GM12891 (cell line): ENCODE results near the gene DYNC2H1.

Experiments used
- DNase-seq: peaks from one replicate; pipeline ENCODE4 v3.0.0; 2011; ENCODE audit warnings: low spot score; ENCODE audit not compliant: insufficient read length
- FAIRE-seq: peaks from 2 replicates; lab custom pipeline; 2011; peaks lifted over from hg19 to GRCh38; lab: Jason Lieb, UNC
- PAX5 ChIP-seq: IDR thresholded peaks from 2 replicates; pipeline ENCODE4 v1.6.1; 2011; ENCODE audit warnings: low read length, moderate library complexity, mild to moderate bottlenecking; ENCODE audit not compliant: insufficient read depth, severe bottlenecking
- POLR2A ChIP-seq: IDR thresholded peaks from 2 replicates; pipeline ENCODE4 v1.6.1; 2011; ENCODE audit warnings: low read depth, low read length, control low read depth
- POLR2AphosphoS5 ChIP-seq: IDR thresholded peaks from 2 replicates; pipeline ENCODE4 v1.6.1; 2011; ENCODE audit warnings: low read depth, low read length, control low read depth
- POU2F2 ChIP-seq: IDR thresholded peaks from 2 replicates; pipeline ENCODE4 v1.6.1; 2011; ENCODE audit warnings: low read depth, mild to moderate bottlenecking, control low read depth, low read length, moderate library complexity
- SPI1 ChIP-seq: IDR thresholded peaks from 2 replicates; pipeline ENCODE4 v1.6.1; 2011; ENCODE audit warnings: low read depth, low read length, control low read depth
- TAF1 ChIP-seq: IDR thresholded peaks from 2 replicates; pipeline ENCODE4 v1.6.1; 2011; ENCODE audit warnings: low read depth, low read length, control low read depth

Gene DYNC2H1

DNA sequence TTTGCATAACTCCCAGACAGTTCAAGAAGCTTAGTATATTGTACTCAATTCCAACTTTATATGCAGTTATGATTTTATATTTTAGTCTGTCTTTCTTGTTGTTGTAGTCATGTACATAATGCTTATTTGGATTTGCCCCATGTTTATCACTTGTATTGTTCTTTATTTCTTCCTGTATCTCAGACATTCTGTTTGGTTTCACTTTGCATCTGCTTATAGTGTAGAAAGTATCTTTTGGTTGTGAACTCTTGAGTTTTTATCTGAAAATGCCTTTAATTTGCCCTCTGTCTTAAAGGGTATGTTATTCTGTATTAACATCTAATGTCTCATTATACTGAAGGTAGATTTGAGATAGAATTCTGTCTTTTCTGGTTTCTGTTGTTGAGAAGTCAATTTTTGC, 275.4 kb downstream of the DYNC2H1 start:
- TF ChIP-seq SPI1 (no peak), POU2F2 (no peak), PAX5 (no peak), POLR2AphosphoS5 (no peak), POLR2A (no peak), TAF1 (no peak)
- no peak for DNase-seq
- FAIRE-seq: no peak

- no peak for TF ChIP-seq TAF1
- TF ChIP-seq PAX5: no peak
- no peak for TF ChIP-seq POLR2AphosphoS5
- no peak for TF ChIP-seq POU2F2
- no peak for TF ChIP-seq POLR2A
- TF ChIP-seq SPI1: no peak
- FAIRE-seq (no peak), DNase-seq (no peak)
Measured at GRCh38 chr11:103395612-103396011, 286.4 kb downstream of the DYNC2H1 start.

DNA sequence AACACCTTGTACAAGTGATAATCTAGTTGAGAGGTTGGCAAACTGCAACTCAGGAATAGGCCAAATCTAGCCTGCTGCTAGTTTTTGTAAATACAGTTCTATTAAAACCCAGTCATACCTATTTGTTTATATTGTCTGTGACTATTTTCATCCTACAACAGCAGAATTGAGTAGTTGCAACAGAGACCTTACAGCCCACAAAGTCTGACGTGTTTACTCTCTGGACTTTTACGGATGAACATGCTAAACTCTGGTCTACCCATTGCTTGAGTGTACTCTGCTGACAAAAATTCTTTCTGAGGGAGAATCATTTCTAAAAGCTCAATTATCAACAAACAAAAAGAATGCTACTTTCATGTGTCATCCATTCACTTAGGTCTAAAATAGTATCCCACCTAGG, 287.0 kb downstream of the DYNC2H1 start:
- no peak for TF ChIP-seq SPI1
- no peak for TF ChIP-seq POU2F2
- TF ChIP-seq TAF1: no peak
- no peak for TF ChIP-seq PAX5
- DNase-seq: no peak
- FAIRE-seq: no peak

DNA sequence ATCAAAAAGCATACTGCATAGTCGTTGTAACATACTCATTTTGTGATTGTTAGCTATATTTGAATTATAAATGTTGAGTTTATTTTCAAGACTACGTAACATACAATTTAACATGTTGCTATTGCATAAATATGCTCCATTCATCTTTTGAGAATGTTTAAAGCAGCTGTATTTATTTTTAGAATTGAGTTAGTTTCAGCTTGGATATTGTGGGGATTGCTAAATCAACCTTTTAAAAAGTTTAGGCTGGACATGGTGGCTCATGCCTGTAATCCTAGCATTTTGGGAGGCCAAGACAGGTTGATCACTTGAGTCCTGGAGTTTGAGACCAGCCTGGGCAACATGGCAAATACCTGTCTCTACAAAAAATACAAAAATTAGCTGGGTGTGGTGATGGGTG, 288.1 kb downstream of the DYNC2H1 start:
- FAIRE-seq (no peak), DNase-seq (no peak)
- no peak for TF ChIP-seq SPI1
- TF ChIP-seq POLR2AphosphoS5: no peak
- TF ChIP-seq POLR2A: no peak
- no peak for TF ChIP-seq PAX5
- no peak for TF ChIP-seq POU2F2

DNA sequence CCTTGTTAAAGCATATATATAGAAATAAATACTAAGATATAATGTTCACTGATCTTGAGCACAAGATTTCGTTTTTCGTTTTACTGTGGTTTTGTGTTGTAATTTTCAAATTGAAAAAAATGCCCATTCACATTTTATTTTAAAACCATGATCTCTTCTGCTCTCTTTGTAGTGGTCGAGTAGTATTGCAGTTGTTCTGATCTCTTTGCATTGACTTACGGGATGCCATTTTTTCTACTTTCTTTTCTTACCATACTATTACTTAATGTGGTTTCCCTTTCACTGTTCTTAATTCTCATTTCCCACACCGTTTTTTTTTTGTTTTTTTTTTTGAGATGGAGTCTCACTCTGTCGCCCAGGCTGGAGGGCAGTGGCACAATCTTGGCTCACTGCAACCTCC, 289.6 kb downstream of the DYNC2H1 start:
- no peak for TF ChIP-seq TAF1
- no peak for TF ChIP-seq POLR2A
- TF ChIP-seq POLR2AphosphoS5: no peak
- no peak for TF ChIP-seq PAX5
- TF ChIP-seq SPI1: no peak
- no peak for TF ChIP-seq POU2F2

DNA sequence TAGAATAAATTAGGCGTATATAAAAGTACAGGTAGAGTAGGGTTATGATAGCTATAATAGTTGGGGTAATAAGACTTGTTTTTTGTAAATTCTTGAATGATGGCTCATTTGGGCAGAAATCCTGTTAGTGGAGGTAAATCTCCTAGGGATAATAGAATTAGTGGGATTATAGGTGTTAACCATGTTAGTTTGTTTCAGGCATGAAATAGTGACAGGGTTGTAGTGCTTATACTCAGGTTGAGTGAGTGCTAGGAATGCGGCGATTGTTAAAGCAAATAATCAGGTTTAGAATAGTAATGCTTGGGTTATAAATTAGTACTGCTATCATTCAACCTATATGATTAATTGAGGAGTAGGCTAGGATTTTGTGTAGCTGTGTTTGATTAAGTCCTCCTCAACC, 297.1 kb downstream of the DYNC2H1 start:
- no peak for DNase-seq
- no peak for TF ChIP-seq PAX5
- no peak for FAIRE-seq

More for the DNA sequence above, 289.6 kb downstream of the DYNC2H1 start:
- FAIRE-seq (no peak), DNase-seq (no peak)

DNA sequence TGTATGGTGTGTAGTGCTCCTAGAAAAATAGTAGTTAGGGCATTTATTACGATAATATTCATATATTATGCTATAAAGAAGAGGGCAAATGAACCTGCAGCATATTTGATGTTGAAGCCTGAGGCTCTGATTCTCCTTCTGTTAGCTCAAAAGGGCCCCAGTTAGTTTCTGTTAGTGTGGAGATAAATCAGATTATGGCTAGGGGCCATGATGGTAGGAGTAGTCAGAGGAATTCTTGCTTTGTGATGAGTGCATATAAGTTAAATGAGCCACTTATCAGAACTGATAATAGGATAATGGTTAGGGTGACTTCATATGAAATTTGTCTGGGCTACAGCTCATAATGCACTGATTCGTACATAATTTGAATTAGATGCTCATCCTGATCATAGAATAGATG, 298.4 kb downstream of the DYNC2H1 start:
- TF ChIP-seq POLR2AphosphoS5 (no peak), SPI1 (no peak), POLR2A (no peak), TAF1 (no peak), PAX5 (no peak), POU2F2 (no peak)
- FAIRE-seq: no peak
- no peak for DNase-seq

DNA sequence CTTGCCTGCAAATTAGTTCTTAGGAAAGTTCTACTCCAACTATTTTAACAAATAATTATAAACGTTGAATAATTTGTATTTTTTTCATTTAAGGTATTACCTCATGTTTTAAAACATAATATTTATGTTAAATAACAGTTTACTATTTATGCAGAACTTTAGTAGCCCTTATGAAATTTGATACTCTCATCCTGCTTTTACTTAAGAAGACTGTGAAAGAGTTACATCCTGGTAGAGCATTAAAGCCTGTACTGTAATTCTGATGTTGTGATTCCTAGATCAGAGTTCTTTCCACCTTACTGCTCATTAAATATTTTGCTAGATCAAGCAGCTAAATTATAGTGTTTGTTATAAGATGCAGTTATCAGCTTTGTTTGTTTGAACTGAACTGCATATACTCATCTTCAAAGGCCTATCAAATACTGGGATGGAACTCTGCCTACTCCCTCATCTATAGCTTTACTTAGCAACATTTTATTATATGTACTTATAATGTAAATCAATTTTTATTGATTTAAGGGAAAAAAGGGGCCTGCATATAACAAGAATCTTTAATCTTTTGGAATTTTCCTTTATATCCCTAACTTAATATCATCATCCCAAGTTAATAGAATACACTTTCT, 304.2 kb downstream of the DYNC2H1 start:
- DNase-seq: no peak
- TF ChIP-seq TAF1 (no peak), SPI1 (no peak), POLR2AphosphoS5 (no peak), POLR2A (no peak), PAX5 (no peak), POU2F2 (no peak)
- FAIRE-seq: no peak

DNA sequence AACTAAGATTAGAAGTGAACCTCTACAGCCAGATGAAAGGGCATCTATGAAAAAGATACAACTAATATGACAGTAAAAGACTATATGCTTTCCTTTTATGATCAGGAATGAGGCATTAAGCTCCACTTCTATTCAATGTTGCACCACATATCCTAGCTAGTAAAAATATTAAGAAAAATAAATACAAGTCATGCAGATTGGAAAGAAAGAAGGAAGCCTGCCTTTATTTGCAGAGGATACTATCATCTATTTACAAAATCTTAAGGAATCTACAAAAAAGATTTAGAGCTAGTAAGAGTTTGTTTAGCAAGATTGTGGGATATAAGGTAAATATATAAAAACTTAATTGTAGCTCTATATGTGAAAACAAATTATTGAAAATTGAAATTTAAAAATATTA, 308.8 kb downstream of the DYNC2H1 start:
- TF ChIP-seq POLR2A (no peak), TAF1 (no peak), POLR2AphosphoS5 (no peak), POU2F2 (no peak), PAX5 (no peak), SPI1 (no peak)
- FAIRE-seq (no peak), DNase-seq (no peak)

DNA sequence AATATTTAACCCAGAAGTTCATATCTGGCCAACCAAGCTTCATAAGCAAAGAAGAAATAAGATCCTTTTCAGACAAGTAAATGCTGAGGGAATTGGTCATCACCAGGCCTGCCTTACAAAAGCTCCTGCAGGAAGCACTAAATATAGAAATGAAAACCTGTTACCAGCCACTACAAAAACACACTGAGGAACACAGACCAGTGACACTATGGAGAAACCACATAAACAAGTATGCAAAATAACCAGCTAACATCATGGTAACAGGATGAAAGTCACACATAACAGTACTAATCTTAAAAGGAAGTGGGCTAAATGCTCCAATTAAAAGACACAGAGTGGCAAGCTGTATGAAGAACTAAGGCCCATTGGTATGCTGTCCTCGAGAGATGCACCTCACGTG, 311.4 kb downstream of the DYNC2H1 start:
- no peak for TF ChIP-seq PAX5
- no peak for TF ChIP-seq POLR2A
- no peak for TF ChIP-seq POLR2AphosphoS5
- TF ChIP-seq SPI1: no peak
- TF ChIP-seq TAF1: no peak
- no peak for TF ChIP-seq POU2F2
- DNase-seq (no peak), FAIRE-seq (no peak)
